Upper lobe of left lung (tissue), 4 donors: ENCODE measurements around the gene PTPRK.

ENCODE experiments used
- EP300 ChIP-seq, 4 donors: sonication (generic); formaldehyde crosslinking; IDR thresholded peaks; one replicate each; pipeline ENCODE4 v1.5.1; 2017; ENCODE audit warnings: antibody characterized with exemption in 4 of 4, control low read depth in 2 of 4
- POLR2A ChIP-seq, 4 donors: fragments of 450-650 bp; IDR thresholded peaks; one replicate each; pipeline ENCODE4 v1.5.1; 2016 to 2017; ENCODE audit warnings: antibody characterized with exemption in 4 of 4, mild to moderate bottlenecking in 2 of 4
- POLR2AphosphoS5 ChIP-seq, 2 donors: sonication (generic); formaldehyde crosslinking; IDR thresholded peaks; one replicate each; pipeline ENCODE4 v1.5.1; 2017; ENCODE audit warnings: antibody characterized with exemption in 2 of 2
- TF ChIP-seq, protein P1 (sequence below), 6 experiments: fragments of 450-650 bp in 4 of 6; fragments of 200-600 bp in 2 of 6; sonication (generic) in 2 of 6; IDR thresholded peaks; one replicate each; pipeline ENCODE4 v1.5.1; 2016 to 2019; ENCODE audit warnings: antibody characterized with exemption in 6 of 6

DNA sequence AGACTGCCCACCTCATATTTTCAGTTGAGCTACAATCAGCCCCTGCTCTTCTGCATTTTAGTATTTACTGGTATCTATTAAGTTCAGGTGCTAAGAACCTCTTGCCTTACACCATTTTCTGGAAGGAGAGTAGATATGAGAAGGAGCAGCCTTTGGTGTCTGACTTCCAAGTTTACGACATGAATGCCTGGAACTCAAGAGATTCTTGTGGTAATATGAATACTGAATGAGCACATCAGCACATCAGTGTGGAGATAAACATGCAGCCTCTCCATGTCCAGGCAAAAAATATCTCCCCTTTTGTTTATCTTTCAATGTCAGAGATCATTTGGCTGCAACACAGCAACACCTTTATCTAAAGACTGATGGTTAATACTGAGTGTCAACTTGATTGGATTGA, 553.8 kb downstream of the PTPRK start:
- TF ChIP-seq POLR2A (IDR thresholded peaks at IDR 0.05) (no peak), EP300 (IDR thresholded peaks at IDR 0.05) (no peak), POLR2AphosphoS5 (IDR thresholded peaks at IDR 0.05) (no peak)
- TF ChIP-seq, protein P1, sequence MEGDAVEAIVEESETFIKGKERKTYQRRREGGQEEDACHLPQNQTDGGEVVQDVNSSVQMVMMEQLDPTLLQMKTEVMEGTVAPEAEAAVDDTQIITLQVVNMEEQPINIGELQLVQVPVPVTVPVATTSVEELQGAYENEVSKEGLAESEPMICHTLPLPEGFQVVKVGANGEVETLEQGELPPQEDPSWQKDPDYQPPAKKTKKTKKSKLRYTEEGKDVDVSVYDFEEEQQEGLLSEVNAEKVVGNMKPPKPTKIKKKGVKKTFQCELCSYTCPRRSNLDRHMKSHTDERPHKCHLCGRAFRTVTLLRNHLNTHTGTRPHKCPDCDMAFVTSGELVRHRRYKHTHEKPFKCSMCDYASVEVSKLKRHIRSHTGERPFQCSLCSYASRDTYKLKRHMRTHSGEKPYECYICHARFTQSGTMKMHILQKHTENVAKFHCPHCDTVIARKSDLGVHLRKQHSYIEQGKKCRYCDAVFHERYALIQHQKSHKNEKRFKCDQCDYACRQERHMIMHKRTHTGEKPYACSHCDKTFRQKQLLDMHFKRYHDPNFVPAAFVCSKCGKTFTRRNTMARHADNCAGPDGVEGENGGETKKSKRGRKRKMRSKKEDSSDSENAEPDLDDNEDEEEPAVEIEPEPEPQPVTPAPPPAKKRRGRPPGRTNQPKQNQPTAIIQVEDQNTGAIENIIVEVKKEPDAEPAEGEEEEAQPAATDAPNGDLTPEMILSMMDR (IDR thresholded peaks at IDR 0.05) = no peak
